Measurements from ENCODE around the gene ACOT7.

DNA sequence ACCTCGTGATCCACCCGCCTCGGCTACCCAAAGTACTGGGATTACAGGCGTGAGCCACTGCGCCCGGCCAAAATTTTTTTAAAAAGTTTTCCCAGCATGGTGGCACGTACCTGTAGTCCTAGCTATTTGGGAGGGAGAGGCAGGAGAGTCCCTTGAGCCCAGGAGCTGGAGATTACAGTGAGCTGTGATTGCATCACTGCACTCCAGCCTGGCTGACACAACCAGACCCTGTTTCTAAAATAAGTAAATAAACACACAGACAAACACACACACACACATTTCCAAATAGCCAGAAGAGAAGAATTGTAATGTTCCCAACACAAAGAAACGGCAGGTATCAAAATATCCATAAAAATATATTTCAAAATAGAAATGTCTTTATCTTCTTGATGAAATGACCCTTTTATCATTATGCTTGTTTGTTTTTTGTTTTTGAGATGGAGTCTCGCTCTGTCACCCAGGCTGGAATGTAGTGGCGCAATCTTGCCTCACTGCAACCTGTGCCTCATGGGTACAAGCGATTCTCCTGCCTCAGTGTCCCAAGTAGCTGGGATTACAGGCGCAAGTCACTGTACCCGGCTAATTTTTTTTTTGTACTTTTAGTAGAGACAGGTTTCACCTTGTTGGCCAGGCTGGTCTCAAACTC, 16.8 kb upstream of the ACOT7 start:
- TF ChIP-seq POLR2A (IDR thresholded peaks at IDR 0.05), result no peak
- no peak for TF ChIP-seq CTCF (IDR thresholded peaks at IDR 0.05 in 8 of 11, conservative IDR thresholded peaks at IDR 0.05 in 3 of 11)
